ENCODE results near the gene CGB3. TPM values are rescaled to one million over a fixed set of nuclear protein-coding genes. Genes with fewer than 3 reads are reported as not detected.

The CGB3 gene
- total and polyA plus RNA-seq, 10 of the 15 experiments (the other 5 are each of a cell fraction or from before 2014, with no cell fraction given): not detected

DNA sequence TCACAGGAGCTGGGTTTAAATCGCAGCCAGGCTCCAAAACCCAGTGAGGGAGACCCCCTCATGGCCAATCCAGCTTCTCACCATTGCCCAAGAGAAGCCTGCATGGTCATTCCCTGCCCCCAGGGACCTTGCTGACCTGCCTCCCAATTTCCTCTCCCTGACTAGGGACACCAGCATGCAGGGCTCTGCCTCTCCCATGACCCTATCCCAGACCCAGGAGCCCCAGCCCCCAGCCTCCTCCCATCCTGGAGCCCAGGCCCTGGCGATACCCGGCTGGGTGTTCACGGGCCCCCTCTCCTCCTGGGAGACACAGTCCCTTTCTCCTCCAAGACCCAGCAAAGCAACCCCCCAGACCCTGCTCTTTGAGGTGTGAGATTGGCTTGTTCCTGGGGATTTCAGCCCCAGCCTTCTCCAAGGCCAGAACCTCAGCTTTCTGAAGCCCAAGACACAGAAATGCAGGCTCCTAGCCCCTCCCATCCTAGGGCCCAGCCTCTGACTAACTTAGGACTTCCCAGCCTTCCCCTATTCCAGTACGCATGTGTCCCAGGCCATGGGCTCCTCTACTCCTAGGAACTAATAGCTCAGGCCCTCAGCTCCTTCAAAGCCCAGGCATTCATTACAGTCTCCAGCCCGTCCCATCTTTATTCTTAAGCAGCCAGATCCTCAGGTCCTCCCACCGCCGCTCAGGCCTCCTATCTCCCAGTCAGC is 32.1 kb downstream of the CGB3 start:
- H3K4me3 ChIP-seq: peak overlapping the region; percentile 93
- ChIA-PET SMC1A (ENCODE audit: uncharacterized antibody, unreplicated experiment) (interaction anchor here (1.0 to 1.9 kb wide), 5 partner anchors 13 to 197 kb away, joined by 3 to 5 read pairs (median 4); partner anchors contain the start of gene FTL), POLR2A (interaction anchor here (0.5 to 3.6 kb wide), 9 partner anchors 9 to 620 kb away, joined by 3 to 41 read pairs (median 8); partner anchors contain the start of genes HSD17B14 and NUCB1), CTCF (interaction anchor here (0.7 to 4.0 kb wide), 14 partner anchors 12 to 216 kb away, joined by 3 to 55 read pairs (median 14); partner anchors contain the start of gene PPP1R15A), RAD21 (ENCODE audit: unreplicated experiment) (interaction anchor here (0.5 to 2.4 kb wide), 9 partner anchors 13 to 920 kb away, joined by 3 to 10 read pairs (median 3); partner anchors contain the start of gene NUCB1)
- H3K79me2 ChIP-seq (ENCODE audit: control insufficient read depth, insufficient read depth, low read length): peaks cover 49% of the 10 kb centered on the region
- H3K4me1 ChIP-seq (ENCODE audit: control insufficient read depth, insufficient read depth, low read length): peaks cover 3% of the 10 kb centered on the region
- in situ Hi-C loops (cut with MboI) (no loop called here), intact Hi-C loops (cut with micrococcal nuclease; ENCODE audit: unreplicated experiment) (no loop called here)
- no peak for TF ChIP-seq HCFC1 (IDR thresholded peaks at IDR 0.05; ENCODE audit: low read length)
- TF ChIP-seq, protein P1, sequence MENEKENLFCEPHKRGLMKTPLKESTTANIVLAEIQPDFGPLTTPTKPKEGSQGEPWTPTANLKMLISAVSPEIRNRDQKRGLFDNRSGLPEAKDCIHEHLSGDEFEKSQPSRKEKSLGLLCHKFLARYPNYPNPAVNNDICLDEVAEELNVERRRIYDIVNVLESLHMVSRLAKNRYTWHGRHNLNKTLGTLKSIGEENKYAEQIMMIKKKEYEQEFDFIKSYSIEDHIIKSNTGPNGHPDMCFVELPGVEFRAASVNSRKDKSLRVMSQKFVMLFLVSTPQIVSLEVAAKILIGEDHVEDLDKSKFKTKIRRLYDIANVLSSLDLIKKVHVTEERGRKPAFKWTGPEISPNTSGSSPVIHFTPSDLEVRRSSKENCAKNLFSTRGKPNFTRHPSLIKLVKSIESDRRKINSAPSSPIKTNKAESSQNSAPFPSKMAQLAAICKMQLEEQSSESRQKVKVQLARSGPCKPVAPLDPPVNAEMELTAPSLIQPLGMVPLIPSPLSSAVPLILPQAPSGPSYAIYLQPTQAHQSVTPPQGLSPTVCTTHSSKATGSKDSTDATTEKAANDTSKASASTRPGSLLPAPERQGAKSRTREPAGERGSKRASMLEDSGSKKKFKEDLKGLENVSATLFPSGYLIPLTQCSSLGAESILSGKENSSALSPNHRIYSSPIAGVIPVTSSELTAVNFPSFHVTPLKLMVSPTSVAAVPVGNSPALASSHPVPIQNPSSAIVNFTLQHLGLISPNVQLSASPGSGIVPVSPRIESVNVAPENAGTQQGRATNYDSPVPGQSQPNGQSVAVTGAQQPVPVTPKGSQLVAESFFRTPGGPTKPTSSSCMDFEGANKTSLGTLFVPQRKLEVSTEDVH (IDR thresholded peaks at IDR 0.05; ENCODE audit: low read depth, partially characterized antibody): no peak
- TF ChIP-seq, protein P2, sequence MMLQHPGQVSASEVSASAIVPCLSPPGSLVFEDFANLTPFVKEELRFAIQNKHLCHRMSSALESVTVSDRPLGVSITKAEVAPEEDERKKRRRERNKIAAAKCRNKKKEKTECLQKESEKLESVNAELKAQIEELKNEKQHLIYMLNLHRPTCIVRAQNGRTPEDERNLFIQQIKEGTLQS (IDR thresholded peaks at IDR 0.05; ENCODE audit: borderline replicate concordance, extremely low read depth, low read depth, low read length): no peak
- no peak for TF ChIP-seq POLR2AphosphoS2 (IDR thresholded peaks at IDR 0.05; ENCODE audit: low read depth, low read length)
- no peak for TF ChIP-seq STAT3 (IDR thresholded peaks at IDR 0.05; ENCODE audit: low read depth, low read length)
- no peak for TF ChIP-seq KDM1A (IDR thresholded peaks at IDR 0.05; ENCODE audit: borderline replicate concordance)
- no peak for TF ChIP-seq MTA3 (IDR thresholded peaks at IDR 0.05; ENCODE audit: borderline replicate concordance, low read length)
- no peak for TF ChIP-seq RB1 (IDR thresholded peaks at IDR 0.05; ENCODE audit: borderline replicate concordance)
- TF ChIP-seq, protein P3, sequence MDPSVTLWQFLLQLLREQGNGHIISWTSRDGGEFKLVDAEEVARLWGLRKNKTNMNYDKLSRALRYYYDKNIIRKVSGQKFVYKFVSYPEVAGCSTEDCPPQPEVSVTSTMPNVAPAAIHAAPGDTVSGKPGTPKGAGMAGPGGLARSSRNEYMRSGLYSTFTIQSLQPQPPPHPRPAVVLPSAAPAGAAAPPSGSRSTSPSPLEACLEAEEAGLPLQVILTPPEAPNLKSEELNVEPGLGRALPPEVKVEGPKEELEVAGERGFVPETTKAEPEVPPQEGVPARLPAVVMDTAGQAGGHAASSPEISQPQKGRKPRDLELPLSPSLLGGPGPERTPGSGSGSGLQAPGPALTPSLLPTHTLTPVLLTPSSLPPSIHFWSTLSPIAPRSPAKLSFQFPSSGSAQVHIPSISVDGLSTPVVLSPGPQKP (IDR thresholded peaks at IDR 0.05; ENCODE audit: low read depth, low read length): no peak
- TF ChIP-seq, protein P4, sequence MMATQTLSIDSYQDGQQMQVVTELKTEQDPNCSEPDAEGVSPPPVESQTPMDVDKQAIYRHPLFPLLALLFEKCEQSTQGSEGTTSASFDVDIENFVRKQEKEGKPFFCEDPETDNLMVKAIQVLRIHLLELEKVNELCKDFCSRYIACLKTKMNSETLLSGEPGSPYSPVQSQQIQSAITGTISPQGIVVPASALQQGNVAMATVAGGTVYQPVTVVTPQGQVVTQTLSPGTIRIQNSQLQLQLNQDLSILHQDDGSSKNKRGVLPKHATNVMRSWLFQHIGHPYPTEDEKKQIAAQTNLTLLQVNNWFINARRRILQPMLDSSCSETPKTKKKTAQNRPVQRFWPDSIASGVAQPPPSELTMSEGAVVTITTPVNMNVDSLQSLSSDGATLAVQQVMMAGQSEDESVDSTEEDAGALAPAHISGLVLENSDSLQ (IDR thresholded peaks at IDR 0.05): no peak
- TF ChIP-seq SIX5 (IDR thresholded peaks at IDR 0.05; ENCODE audit: low read depth, low read length, severe bottlenecking): no peak
- TF ChIP-seq BACH1 (IDR thresholded peaks at IDR 0.05; ENCODE audit: borderline replicate concordance): no peak
- no peak for TF ChIP-seq CHD1 (IDR thresholded peaks at IDR 0.05; ENCODE audit: low read depth, low read length)
- no peak for TF ChIP-seq BCL11A (IDR thresholded peaks at IDR 0.05; ENCODE audit: low read depth, low read length)
- no peaks in the 10 kb centered on the region for H4K20me1 ChIP-seq (ENCODE audit: control insufficient read depth, insufficient read depth)
- no peaks in the 10 kb centered on the region for H3K9me3 ChIP-seq (replicated peaks; ENCODE audit: control insufficient read depth, insufficient read depth, low read length)
- BruUV-seq (replicated peaks): TSS peak; percentile 62
- H3K27ac ChIP-seq (ENCODE audit: control insufficient read depth, insufficient read depth): peak overlapping the region; percentile 86
- peak overlapping the region; percentile 91 for H3K9ac ChIP-seq (ENCODE audit: control insufficient read depth, insufficient read depth, low read length)
- FAIRE-seq (no peak), DNase-seq (ENCODE audit: low read depth, low spot score) (no peak), ATAC-seq (peak; percentile 2; the same call in 1 of the 3 replicates)
- H3K4me2 ChIP-seq (ENCODE audit: control insufficient read depth, insufficient read depth): peak overlapping the region; percentile 80
- H3K36me3 ChIP-seq (ENCODE audit: control insufficient read depth in 2 of 2, insufficient read depth in 2 of 2, low read length in 1 of 2): peaks cover 0 to 7% of the 10 kb centered on the region in 2 experiments; a peak in 3 of 4 replicates
- H2AFZ ChIP-seq (ENCODE audit: control insufficient read depth, low read depth, low read length): no peak overlapping the region
- H3K27me3 ChIP-seq (replicated peaks in 1 of 2; ENCODE audit: control insufficient read depth in 2 of 2, insufficient read depth in 2 of 2, low read length in 1 of 2): no peaks in the 10 kb centered on the region
- 29% methylated on average over 8 of the region's 8 CpGs for WGBS (ENCODE audit: insufficient coverage, insufficient replicate concordance, low lambda C conversion rate, missing lambda C conversion rate)

Measured in GM12878 (cell line).